Measurements from ENCODE around the gene SYT1.
"Not testable (repeated sequence)": the region's sequence is repeated elsewhere in the genome, so short reads cannot be mapped to it uniquely, and the experiment has no call there.

SYT1 gene

DNA sequence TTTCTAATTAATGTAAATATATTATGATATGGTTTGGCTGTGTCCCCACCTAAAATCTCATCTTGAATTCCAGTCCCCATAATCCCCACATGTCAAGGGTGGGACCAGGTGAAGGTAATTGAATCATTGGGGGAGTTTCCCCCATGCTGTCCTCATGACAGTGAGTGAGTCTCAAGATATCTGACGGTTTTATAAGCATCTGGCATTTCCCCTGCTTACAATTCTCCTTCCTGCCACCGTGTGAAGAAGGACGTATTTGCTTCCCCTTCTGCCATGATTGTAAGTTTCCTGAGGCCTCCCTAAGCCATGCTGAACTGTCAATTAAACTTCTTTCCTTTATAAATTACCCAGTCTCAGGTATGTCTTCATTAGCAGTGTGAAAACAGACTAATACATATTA, 562.2 kb downstream of the SYT1 start:
- not testable (repeated sequence) for H3K4me1 ChIP-seq (ENCODE audit: control insufficient read depth in 1 of 2, insufficient read depth in 2 of 2, low read length in 2 of 2); H3K9me3 ChIP-seq (ENCODE audit: control insufficient read depth in 1 of 2, low read length in 2 of 2); H3K36me3 ChIP-seq (ENCODE audit: control insufficient read depth in 1 of 2, insufficient read depth in 2 of 2, low read length in 2 of 2); H3K27ac ChIP-seq (ENCODE audit: low read length); H3K27me3 ChIP-seq (ENCODE audit: low read depth, low read length); H3K4me3 ChIP-seq (ENCODE audit: low read depth in 1 of 2, low read length in 2 of 2)

DNA sequence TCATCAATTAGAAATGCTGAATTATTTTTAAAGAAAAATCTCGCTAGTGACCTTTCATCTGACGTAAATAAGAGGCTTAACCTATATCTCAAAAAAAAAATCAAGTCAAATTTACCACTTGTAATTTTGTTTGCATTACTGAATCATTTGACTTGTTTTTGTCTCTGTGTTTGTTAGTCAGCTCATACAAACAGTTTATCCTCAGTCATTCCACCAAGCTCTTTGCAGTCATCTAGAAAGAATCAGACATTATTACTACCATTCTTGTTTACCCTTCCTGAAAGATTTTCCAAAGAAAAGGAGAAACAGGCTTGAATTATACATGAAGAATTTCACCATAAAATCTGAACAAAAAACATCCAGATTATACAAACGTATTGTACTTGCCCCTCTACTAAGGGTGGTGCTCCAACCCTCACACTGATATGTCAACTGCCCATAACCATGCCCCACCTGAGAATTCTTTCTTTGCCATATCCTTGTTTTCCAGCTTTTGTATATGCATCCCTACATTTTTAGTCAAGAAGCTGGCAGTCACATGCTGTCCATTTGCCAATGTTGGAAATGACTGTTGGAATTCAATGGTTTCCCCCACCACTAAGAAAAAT, 569.0 kb downstream of the SYT1 start:
- no peaks in the 10 kb centered on the region for H3K4me1 ChIP-seq (ENCODE audit: control insufficient read depth in 1 of 2, insufficient read depth in 2 of 2, low read length in 2 of 2)
- H3K27me3 ChIP-seq (ENCODE audit: low read depth, low read length): no peaks in the 10 kb centered on the region
- H3K9me3 ChIP-seq (ENCODE audit: control insufficient read depth in 1 of 2, low read length in 2 of 2): no peaks in the 10 kb centered on the region
- H3K36me3 ChIP-seq (ENCODE audit: control insufficient read depth in 1 of 2, insufficient read depth in 2 of 2, low read length in 2 of 2): no peaks in the 10 kb centered on the region
- no peak overlapping the region for H3K4me3 ChIP-seq (ENCODE audit: low read depth in 1 of 2, low read length in 2 of 2)
- no peak overlapping the region for H3K27ac ChIP-seq (ENCODE audit: low read length)

DNA sequence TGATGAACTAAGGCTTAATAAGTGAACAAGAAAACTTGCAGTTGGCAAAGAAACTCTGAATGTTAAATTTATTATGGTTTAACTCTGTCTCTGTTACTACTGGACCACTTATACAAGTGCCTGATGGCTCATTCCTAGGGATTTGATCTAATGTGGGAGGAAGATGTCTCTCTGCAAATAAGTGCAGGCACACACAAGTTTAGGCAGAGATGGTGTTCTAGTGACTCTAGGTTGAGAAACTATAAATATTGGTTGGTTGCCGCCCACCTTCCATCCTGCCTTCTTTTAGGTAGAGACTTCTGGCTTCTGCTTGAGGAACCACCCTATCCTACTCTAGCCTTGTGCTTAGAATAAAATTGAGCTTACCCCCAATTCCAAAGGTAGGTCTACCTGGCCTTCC, 570.0 kb downstream of the SYT1 start:
- no peaks in the 10 kb centered on the region for H3K9me3 ChIP-seq (ENCODE audit: control insufficient read depth in 1 of 2, low read length in 2 of 2)
- H3K27ac ChIP-seq (ENCODE audit: low read length): no peak overlapping the region
- no peaks in the 10 kb centered on the region for H3K4me1 ChIP-seq (ENCODE audit: control insufficient read depth in 1 of 2, insufficient read depth in 2 of 2, low read length in 2 of 2)
- H3K4me3 ChIP-seq (ENCODE audit: low read depth in 1 of 2, low read length in 2 of 2): no peak overlapping the region
- H3K27me3 ChIP-seq (ENCODE audit: low read depth, low read length): no peaks in the 10 kb centered on the region
- H3K36me3 ChIP-seq (ENCODE audit: control insufficient read depth in 1 of 2, insufficient read depth in 2 of 2, low read length in 2 of 2): no peaks in the 10 kb centered on the region

DNA sequence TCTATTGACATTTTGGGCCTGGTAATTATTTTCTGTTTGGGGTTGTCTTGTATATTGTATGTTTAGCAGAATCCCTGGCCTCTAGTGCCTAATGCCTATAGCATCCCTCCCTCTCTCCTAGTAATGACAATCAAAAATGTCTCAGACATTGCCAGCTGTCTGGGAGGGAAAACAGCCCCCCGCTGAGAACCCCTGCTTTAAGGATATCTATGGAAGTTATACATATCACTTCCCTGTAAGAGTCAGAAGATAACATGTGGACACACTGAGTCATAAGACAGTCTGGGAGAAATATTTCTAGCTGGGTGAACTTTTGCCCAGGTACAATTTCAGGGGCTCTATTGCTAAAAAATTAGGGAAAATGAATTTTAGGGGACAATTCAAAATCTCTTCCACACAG, 571.2 kb downstream of the SYT1 start:
- no peak overlapping the region for H3K27ac ChIP-seq (ENCODE audit: low read length)
- no peaks in the 10 kb centered on the region for H3K36me3 ChIP-seq (ENCODE audit: control insufficient read depth in 1 of 2, insufficient read depth in 2 of 2, low read length in 2 of 2)
- H3K27me3 ChIP-seq (ENCODE audit: low read depth, low read length): no peaks in the 10 kb centered on the region
- no peaks in the 10 kb centered on the region for H3K4me1 ChIP-seq (ENCODE audit: control insufficient read depth in 1 of 2, insufficient read depth in 2 of 2, low read length in 2 of 2)
- no peak overlapping the region for H3K4me3 ChIP-seq (ENCODE audit: low read depth in 1 of 2, low read length in 2 of 2)
- no peaks in the 10 kb centered on the region for H3K9me3 ChIP-seq (ENCODE audit: control insufficient read depth in 1 of 2, low read length in 2 of 2)

DNA sequence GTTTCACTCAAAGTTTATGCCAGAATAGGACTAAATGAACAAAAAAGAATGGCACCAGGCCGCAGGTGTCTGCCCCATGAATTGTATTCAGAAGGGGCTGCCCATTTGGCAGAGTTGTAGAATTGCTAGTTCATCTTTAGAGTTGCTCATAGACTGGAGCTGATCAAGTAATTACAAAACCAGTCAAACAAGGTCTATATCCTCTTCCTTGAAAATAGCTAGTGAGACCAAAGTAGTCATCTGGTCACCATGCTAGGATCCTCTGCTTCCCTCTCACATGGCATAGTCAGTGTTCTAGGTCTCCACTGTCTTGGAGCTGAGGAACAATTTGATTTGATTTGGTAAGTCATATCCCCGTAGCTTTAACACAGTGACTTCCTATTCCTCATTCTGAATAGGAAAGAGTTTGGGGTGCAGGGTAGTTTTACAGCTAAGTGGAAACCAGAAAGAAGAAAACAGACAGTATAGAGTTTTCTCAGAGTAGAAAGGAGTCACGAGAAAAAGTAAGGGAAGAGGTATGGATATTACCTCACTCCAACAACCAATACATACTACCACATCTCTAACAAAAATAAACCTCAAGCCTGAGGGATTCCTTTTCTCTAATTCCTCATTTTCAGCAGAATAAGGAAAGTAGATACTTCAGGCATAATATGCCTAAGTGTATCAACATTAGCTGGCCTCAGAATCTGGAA, 574.1 kb downstream of the SYT1 start:
- H3K36me3 ChIP-seq (ENCODE audit: control insufficient read depth in 1 of 2, insufficient read depth in 2 of 2, low read length in 2 of 2): no peaks in the 10 kb centered on the region
- no peaks in the 10 kb centered on the region for H3K27me3 ChIP-seq (ENCODE audit: low read depth, low read length)
- H3K9me3 ChIP-seq (ENCODE audit: control insufficient read depth in 1 of 2, low read length in 2 of 2): no peaks in the 10 kb centered on the region
- H3K4me1 ChIP-seq (ENCODE audit: control insufficient read depth in 1 of 2, insufficient read depth in 2 of 2, low read length in 2 of 2): no peaks in the 10 kb centered on the region
- no peak overlapping the region for H3K4me3 ChIP-seq (ENCODE audit: low read depth in 1 of 2, low read length in 2 of 2)
- no peak overlapping the region for H3K27ac ChIP-seq (ENCODE audit: low read length)

DNA sequence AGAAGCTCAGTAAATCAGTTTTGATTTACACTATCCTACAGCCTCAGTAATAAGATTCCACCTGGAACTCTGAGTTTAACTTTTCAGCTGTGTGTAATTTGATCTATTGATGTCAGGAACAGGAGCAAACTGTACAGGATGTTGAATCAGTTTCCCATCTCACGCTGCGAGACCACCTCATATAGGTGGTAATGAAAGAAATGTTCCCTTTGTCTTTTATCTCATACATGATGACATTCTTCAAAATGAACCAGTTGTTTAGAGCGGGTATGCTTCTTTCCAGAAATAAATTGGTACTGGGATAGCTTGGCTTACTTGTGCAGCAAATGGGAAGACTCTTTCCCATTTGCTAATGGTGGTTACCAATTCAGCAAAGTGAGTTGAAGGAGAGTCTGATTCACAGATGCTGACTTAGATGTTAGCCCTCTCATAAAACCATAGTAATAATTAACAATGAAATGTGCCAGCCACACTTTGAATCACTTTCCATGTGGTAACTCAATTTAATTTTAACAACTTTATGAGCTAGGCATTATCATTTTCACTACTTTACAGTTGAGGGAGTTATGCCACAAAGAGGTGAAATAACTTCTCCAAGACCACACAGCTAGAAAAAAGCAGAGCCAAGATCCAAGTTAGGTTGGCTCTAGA, 574.7 kb downstream of the SYT1 start:
- no peaks in the 10 kb centered on the region for H3K36me3 ChIP-seq (ENCODE audit: control insufficient read depth in 1 of 2, insufficient read depth in 2 of 2, low read length in 2 of 2)
- H3K9me3 ChIP-seq (ENCODE audit: control insufficient read depth in 1 of 2, low read length in 2 of 2): no peaks in the 10 kb centered on the region
- H3K4me3 ChIP-seq (ENCODE audit: low read depth in 1 of 2, low read length in 2 of 2): no peak overlapping the region
- H3K27me3 ChIP-seq (ENCODE audit: low read depth, low read length): no peaks in the 10 kb centered on the region
- no peak overlapping the region for H3K27ac ChIP-seq (ENCODE audit: low read length)
- H3K4me1 ChIP-seq (ENCODE audit: control insufficient read depth in 1 of 2, insufficient read depth in 2 of 2, low read length in 2 of 2): no peaks in the 10 kb centered on the region

DNA sequence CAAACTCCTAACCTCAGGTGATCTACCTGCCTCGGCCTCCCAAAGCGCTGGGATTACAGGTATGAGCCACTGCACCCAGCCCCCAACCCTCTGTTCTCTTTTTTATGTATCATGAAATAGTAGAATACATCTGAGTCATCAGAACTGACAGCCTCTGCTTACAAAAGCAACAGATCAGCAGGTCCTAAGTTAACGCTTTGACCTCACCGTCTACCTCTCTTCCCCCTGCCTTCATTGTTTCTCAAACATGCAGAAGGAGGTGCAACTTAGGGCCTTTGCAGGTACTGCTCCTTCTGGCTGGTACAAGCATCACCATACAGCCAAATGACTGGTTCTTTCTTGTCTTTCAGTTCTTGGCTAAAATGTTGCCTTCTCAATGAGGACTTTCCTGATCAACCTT, 577.0 kb downstream of the SYT1 start:
- H3K36me3 ChIP-seq (ENCODE audit: control insufficient read depth in 1 of 2, insufficient read depth in 2 of 2, low read length in 2 of 2): no peaks in the 10 kb centered on the region

DNA sequence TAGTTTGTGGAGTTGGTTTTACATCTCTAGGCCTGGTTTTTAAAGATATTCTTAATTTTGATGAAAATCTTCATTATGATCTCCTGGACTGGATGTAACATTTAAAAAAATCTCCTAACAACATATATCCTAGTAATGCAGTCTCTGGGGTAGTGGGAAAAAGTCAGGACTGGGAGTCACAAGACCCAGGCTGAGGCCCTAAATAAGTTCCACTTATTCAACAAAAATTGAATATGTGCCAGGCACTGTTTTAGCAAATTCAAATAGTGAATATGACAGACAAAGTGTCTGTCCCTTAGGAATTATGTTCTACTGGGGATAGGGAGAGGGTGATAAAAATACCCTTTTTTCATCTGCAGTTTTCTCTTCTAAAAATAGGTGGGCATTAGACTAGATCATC, 577.8 kb downstream of the SYT1 start:
- no peaks in the 10 kb centered on the region for H3K27me3 ChIP-seq (ENCODE audit: low read depth, low read length)
- no peaks in the 10 kb centered on the region for H3K4me1 ChIP-seq (ENCODE audit: control insufficient read depth in 1 of 2, insufficient read depth in 2 of 2, low read length in 2 of 2)
- H3K9me3 ChIP-seq (ENCODE audit: control insufficient read depth in 1 of 2, low read length in 2 of 2): no peaks in the 10 kb centered on the region
- no peak overlapping the region for H3K27ac ChIP-seq (ENCODE audit: low read length)
- H3K36me3 ChIP-seq (ENCODE audit: control insufficient read depth in 1 of 2, insufficient read depth in 2 of 2, low read length in 2 of 2): no peaks in the 10 kb centered on the region
- H3K4me3 ChIP-seq (ENCODE audit: low read depth in 1 of 2, low read length in 2 of 2): no peak overlapping the region

More for the DNA sequence above, 577.0 kb downstream of the SYT1 start:
- no peaks in the 10 kb centered on the region for H3K9me3 ChIP-seq (ENCODE audit: control insufficient read depth in 1 of 2, low read length in 2 of 2)
- no peak overlapping the region for H3K27ac ChIP-seq (ENCODE audit: low read length)
- no peaks in the 10 kb centered on the region for H3K4me1 ChIP-seq (ENCODE audit: control insufficient read depth in 1 of 2, insufficient read depth in 2 of 2, low read length in 2 of 2)
- H3K27me3 ChIP-seq (ENCODE audit: low read depth, low read length): no peaks in the 10 kb centered on the region
- no peak overlapping the region for H3K4me3 ChIP-seq (ENCODE audit: low read depth in 1 of 2, low read length in 2 of 2)

DNA sequence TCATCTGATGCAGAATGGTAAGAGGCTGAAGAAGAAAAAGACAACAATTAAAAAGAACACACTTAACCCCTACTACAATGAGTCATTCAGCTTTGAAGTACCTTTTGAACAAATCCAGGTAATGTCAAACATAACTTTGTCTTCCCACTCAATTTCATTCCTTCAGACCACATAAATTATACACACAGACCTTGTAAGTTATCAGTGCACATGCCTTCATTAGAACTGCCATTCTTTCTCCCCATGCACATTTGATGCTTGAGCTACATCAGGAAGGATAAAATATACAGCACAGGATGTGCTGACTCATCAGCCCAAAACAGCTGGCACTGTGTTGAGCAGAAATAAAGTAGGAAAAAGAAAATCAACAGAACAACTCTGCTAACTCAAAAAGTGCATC, 579.5 kb downstream of the SYT1 start:
- no peaks in the 10 kb centered on the region for H3K27me3 ChIP-seq (ENCODE audit: low read depth, low read length)
- no peak overlapping the region for H3K27ac ChIP-seq (ENCODE audit: low read length)
- H3K4me3 ChIP-seq (ENCODE audit: low read depth in 1 of 2, low read length in 2 of 2): no peak overlapping the region
- no peaks in the 10 kb centered on the region for H3K36me3 ChIP-seq (ENCODE audit: control insufficient read depth in 1 of 2, insufficient read depth in 2 of 2, low read length in 2 of 2)
- H3K9me3 ChIP-seq (ENCODE audit: control insufficient read depth in 1 of 2, low read length in 2 of 2): no peaks in the 10 kb centered on the region
- H3K4me1 ChIP-seq (ENCODE audit: control insufficient read depth in 1 of 2, insufficient read depth in 2 of 2, low read length in 2 of 2): no peaks in the 10 kb centered on the region

DNA sequence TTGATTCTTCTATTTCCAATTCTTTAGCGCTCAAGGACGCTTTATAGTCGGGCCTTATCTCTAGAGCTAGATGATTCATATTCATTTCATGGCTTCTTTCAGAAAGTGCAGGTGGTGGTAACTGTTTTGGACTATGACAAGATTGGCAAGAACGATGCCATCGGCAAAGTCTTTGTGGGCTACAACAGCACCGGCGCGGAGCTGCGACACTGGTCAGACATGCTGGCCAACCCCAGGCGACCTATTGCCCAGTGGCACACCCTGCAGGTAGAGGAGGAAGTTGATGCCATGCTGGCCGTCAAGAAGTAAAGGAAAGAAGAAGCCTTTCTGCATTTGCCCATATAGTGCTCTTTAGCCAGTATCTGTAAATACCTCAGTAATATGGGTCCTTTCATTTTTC, 584.2 kb downstream of the SYT1 start:
- H3K36me3 ChIP-seq (ENCODE audit: control insufficient read depth in 1 of 2, insufficient read depth in 2 of 2, low read length in 2 of 2): no peaks in the 10 kb centered on the region
- peaks cover 0 to 5% of the 10 kb centered on the region in 2 donors for H3K4me1 ChIP-seq (ENCODE audit: control insufficient read depth in 1 of 2, insufficient read depth in 2 of 2, low read length in 2 of 2)
- H3K4me3 ChIP-seq (ENCODE audit: low read depth in 1 of 2, low read length in 2 of 2): no peak overlapping the region
- no peaks in the 10 kb centered on the region for H3K9me3 ChIP-seq (ENCODE audit: control insufficient read depth in 1 of 2, low read length in 2 of 2)
- no peaks in the 10 kb centered on the region for H3K27me3 ChIP-seq (ENCODE audit: low read depth, low read length)
- no peak overlapping the region for H3K27ac ChIP-seq (ENCODE audit: low read length)

DNA sequence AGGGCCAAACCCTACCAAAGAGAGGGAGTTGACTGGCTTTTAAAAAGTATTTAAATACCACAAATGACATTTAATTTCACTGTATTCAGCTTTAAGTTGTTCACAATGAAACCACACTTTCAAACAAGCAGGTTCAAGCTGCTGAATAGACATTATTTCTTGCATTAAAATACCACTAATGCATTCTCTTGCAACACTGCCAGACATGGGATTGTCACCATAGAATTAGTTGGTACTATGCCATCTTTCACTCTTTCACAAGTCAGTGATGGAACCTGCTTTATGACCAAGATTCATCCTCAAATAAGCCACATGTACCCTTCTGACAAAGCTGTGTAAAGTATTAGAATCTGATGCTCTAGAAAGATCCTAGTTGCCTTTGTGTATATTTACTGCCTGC, 586.8 kb downstream of the SYT1 start:
- no peaks in the 10 kb centered on the region for H3K36me3 ChIP-seq (ENCODE audit: control insufficient read depth in 1 of 2, insufficient read depth in 2 of 2, low read length in 2 of 2)
- no peak overlapping the region for H3K4me3 ChIP-seq (ENCODE audit: low read depth in 1 of 2, low read length in 2 of 2)
- no peaks in the 10 kb centered on the region for H3K9me3 ChIP-seq (ENCODE audit: control insufficient read depth in 1 of 2, low read length in 2 of 2)
- H3K27me3 ChIP-seq (ENCODE audit: low read depth, low read length): no peaks in the 10 kb centered on the region
- H3K4me1 ChIP-seq (ENCODE audit: control insufficient read depth in 1 of 2, insufficient read depth in 2 of 2, low read length in 2 of 2): peaks cover 0 to 12% of the 10 kb centered on the region in 2 donors
- H3K27ac ChIP-seq (ENCODE audit: low read length): no peak overlapping the region
